Prostate gland (tissue), 2 donors: ENCODE measurements around the gene BDH2. TPM values are rescaled to one million over a fixed set of nuclear protein-coding genes. Genes with fewer than 3 reads are reported as not detected.

Experiments
- DNase-seq: peaks from one replicate; pipeline ENCODE4 v3.0.0-alpha.2; 2019; ENCODE audit warnings: low spot score
- H3K27ac ChIP-seq, 2 donors: fragments of 200-600 bp; sonication (generic); 2 replicates each; pipeline ENCODE4 v1.5.1; 2017 to 2019
- H3K27me3 ChIP-seq: fragments of 200-600 bp; sonication (generic); replicated peaks from 2 replicates; pipeline ENCODE4 v1.5.1; 2019; ENCODE audit not compliant: insufficient read depth
- H3K36me3 ChIP-seq, 2 donors: fragments of 200-600 bp; sonication (generic); 1 replicate in 1 of 2; 2 replicates in 1 of 2; pipeline versions ENCODE4 v1.5.1 to v1.8.1; 2017 to 2019
- H3K4me1 ChIP-seq: fragments of 200-600 bp; sonication (generic); replicated peaks from 2 replicates; pipeline ENCODE4 v1.5.1; 2019
- H3K4me3 ChIP-seq, 2 donors: fragments of 200-600 bp; sonication (generic); 2 replicates each; pipeline ENCODE4 v1.5.1; 2017 to 2019
- H3K9me3 ChIP-seq: fragments of 200-600 bp; sonication (generic); 2 replicates; pipeline ENCODE4 v1.5.1; 2017
- CTCF ChIP-seq, 4 experiments: fragments of 200-600 bp in 2 of 4; fragments of 450-650 bp in 2 of 4; sonication (generic) in 2 of 4; IDR thresholded peaks; 1 replicate in 3 of 4; 2 replicates in 1 of 4; pipeline ENCODE4 v1.5.1; 2016 to 2019; ENCODE audit warnings: antibody characterized with exemption in 4 of 4, mild to moderate bottlenecking in 2 of 4, moderate library complexity in 2 of 4
- POLR2A ChIP-seq: fragments of 450-650 bp; IDR thresholded peaks from one replicate; pipeline ENCODE4 v1.6.1; 2016; ENCODE audit warnings: antibody characterized with exemption, mild to moderate bottlenecking
- POLR2AphosphoS5 ChIP-seq: sonication (generic); formaldehyde crosslinking; IDR thresholded peaks from one replicate; pipeline ENCODE4 v1.6.1; 2017; ENCODE audit warnings: antibody characterized with exemption
- WGBS: methylation state at CpG from one replicate; pipeline ENCODE4 v1.1.5; 2018; 5-methylcytosine and 5-hydroxymethylcytosine counted together
- intact Hi-C: fragments of 100-400 bp; cut with DNase I; formaldehyde crosslinking; loops from one replicate; pipeline ENCODE4 v1.14.2; 2022
- total RNA-seq, 2 donors: library from RNA; depleted of rRNA; stranded (reverse); fragments of >200 nt; gene quantifications; one replicate each; pipeline ENCODE4 v1.1.0, GENCODE V29; 2016

Gene BDH2
- total RNA-seq, 2 donors from 2014 or later: 41.5 to 54.1 TPM

- Histone ChIP-seq H3K4me1 (no peaks in the 10 kb centered on the region), H3K36me3 (peaks cover 0 to 17% of the 10 kb centered on the region in 2 donors), H3K27ac (no peak overlapping the region), H3K27me3 (no peaks in the 10 kb centered on the region), H3K4me3 (no peak overlapping the region), H3K9me3 (no peaks in the 10 kb centered on the region)
- DNase-seq: peak; percentile 10
- WGBS: 42% methylated on average over 3 of the region's 3 CpGs
- intact Hi-C loops: loop anchor here (5.0 to 10.0 kb wide), 3 partner anchors 47 to 747 kb away; partner anchors contain the start of gene SLC39A8
- peak in 3 of 4 experiments; percentile 28 to 50 (median 43) for TF ChIP-seq CTCF (IDR thresholded peaks at IDR 0.05)
- no peak for TF ChIP-seq POLR2A
- no peak for TF ChIP-seq POLR2AphosphoS5
Measured at GRCh38 chr4:103091601-103092223, 7.9 kb downstream of the BDH2 start.

GRCh38 chr4:103089481-103089880, 10.2 kb downstream of the BDH2 start:
- TF ChIP-seq CTCF (IDR thresholded peaks at IDR 0.05) (no peak), POLR2A (no peak), POLR2AphosphoS5 (no peak)
- DNase-seq: no peak
- Histone ChIP-seq H3K27ac (no peak overlapping the region), H3K9me3 (no peaks in the 10 kb centered on the region), H3K4me1 (no peaks in the 10 kb centered on the region), H3K27me3 (no peaks in the 10 kb centered on the region), H3K4me3 (no peak overlapping the region), H3K36me3 (peaks cover 0 to 17% of the 10 kb centered on the region in 2 donors)
- 91% methylated on average over 2 of the region's 2 CpGs for WGBS
- intact Hi-C loops: no loop called here

- TF ChIP-seq CTCF (IDR thresholded peaks at IDR 0.05): no peak
- TF ChIP-seq POLR2A: no peak
- TF ChIP-seq POLR2AphosphoS5: no peak
- Histone ChIP-seq H3K27me3 (no peaks in the 10 kb centered on the region), H3K9me3 (no peaks in the 10 kb centered on the region), H3K4me1 (no peaks in the 10 kb centered on the region), H3K4me3 (no peak overlapping the region), H3K27ac (no peak overlapping the region), H3K36me3 (peaks cover 0 to 17% of the 10 kb centered on the region in 2 donors)
- intact Hi-C loops: no loop called here
- no peak for DNase-seq
- 88% methylated on average over 1 of the region's 1 CpG for WGBS
Measured at GRCh38 chr4:103086551-103086950, 13.1 kb downstream of the BDH2 start.

GRCh38 chr4:103085555-103086196, 14.0 kb downstream of the BDH2 start:
- intact Hi-C loops: no loop called here
- H3K27me3 ChIP-seq: no peaks in the 10 kb centered on the region
- TF ChIP-seq CTCF (IDR thresholded peaks at IDR 0.05): no peak
- TF ChIP-seq POLR2A: no peak
- TF ChIP-seq POLR2AphosphoS5: no peak
- H3K36me3 ChIP-seq: peaks cover 0 to 17% of the 10 kb centered on the region in 2 donors
- 92% methylated on average over 2 of the region's 2 CpGs for WGBS
- no peak overlapping the region for H3K4me3 ChIP-seq
- no peaks in the 10 kb centered on the region for H3K9me3 ChIP-seq
- DNase-seq: no peak
- H3K4me1 ChIP-seq: no peaks in the 10 kb centered on the region
- no peak overlapping the region for H3K27ac ChIP-seq

- no peak for DNase-seq
- WGBS: 100% methylated on average over 1 of the region's 1 CpG
- TF ChIP-seq POLR2AphosphoS5: no peak
- no peak for TF ChIP-seq POLR2A
- no peak for TF ChIP-seq CTCF (IDR thresholded peaks at IDR 0.05)
- intact Hi-C loops: loop anchor here (10.0 kb wide), 1 partner anchor 215 kb away; the partner anchor contains the start of gene CISD2
- H3K36me3 ChIP-seq: no peaks in the 10 kb centered on the region
- H3K27me3 ChIP-seq: no peaks in the 10 kb centered on the region
- no peak overlapping the region for H3K4me3 ChIP-seq
- H3K27ac ChIP-seq: no peak overlapping the region
- no peaks in the 10 kb centered on the region for H3K4me1 ChIP-seq
- no peaks in the 10 kb centered on the region for H3K9me3 ChIP-seq
Measured at GRCh38 chr4:103079621-103080020, 20.0 kb downstream of the BDH2 start.
